Inflammatory macrophage treated with lipopolysaccharide for 4 hours (primary cell): ENCODE results near the gene ATL1.
"Not testable (repeated sequence)": the region's sequence is repeated elsewhere in the genome, so short reads cannot be mapped to it uniquely, and the experiment has no call there.

Experiments used
- DNase-seq: peaks from one replicate; pipeline ENCODE4 v3.0.0-alpha.2; 2020

Gene ATL1

DNA sequence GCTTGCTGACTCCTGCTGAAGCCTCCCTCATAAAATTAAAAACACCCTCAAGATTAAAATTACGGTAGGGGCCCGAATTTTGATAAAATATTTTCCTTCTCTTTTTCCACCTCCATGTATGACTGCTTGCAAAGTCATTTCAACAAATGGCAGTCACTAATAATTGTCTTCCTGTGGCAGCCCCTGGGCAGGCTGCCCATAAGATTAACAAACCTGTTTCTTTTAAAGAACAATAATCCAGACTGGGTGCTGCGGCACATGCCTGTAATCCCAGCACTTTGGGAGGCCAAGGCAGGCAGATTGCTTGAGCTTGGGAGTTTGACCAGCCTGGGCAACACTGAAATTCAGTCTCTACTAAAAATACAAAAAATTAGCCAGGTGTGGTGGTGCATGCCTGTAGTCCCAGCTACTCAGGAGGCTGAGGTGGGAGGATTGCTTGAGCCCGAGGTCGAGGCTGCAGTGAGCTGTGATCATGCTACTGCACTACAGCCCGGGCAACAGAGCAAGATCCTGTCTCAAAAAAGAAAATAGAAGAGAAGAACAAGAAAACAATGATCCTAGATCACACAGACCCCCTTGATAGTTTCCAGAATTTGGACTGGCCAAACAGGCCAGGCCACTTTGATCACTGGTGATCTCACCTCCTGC, 99.5 kb downstream of the ATL1 start:
- DNase-seq = no peak

DNA sequence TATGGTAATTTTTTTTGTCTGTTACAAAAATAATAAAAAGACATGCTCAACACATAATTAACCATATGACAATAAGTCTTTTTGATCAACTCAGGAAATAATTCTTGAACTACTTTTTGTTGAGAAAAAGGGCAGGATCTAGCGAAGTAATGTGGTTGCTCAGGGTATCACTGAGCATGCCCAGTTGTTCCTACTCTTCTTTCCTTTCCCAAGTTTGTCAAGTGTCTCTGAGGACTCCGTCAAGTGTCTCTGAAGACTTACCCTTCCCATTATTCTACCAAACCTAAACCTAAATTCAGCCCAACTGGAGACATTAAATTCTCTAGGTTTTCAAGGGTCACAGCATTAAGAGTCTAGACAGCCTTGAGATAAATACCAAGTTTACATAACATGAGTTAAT, 104.6 kb downstream of the ATL1 start:
- not testable (repeated sequence) for DNase-seq

- not testable (repeated sequence) for DNase-seq
These were observed 105.4 kb downstream of the ATL1 start for GRCh38 chr14:50665300-50665699.

- peak; percentile 83 for DNase-seq
These were observed 107.1 kb downstream of the ATL1 start for GRCh38 chr14:50666772-50667683.

- DNase-seq = no peak
These were observed 107.7 kb downstream of the ATL1 start for GRCh38 chr14:50667684-50667995.

DNA sequence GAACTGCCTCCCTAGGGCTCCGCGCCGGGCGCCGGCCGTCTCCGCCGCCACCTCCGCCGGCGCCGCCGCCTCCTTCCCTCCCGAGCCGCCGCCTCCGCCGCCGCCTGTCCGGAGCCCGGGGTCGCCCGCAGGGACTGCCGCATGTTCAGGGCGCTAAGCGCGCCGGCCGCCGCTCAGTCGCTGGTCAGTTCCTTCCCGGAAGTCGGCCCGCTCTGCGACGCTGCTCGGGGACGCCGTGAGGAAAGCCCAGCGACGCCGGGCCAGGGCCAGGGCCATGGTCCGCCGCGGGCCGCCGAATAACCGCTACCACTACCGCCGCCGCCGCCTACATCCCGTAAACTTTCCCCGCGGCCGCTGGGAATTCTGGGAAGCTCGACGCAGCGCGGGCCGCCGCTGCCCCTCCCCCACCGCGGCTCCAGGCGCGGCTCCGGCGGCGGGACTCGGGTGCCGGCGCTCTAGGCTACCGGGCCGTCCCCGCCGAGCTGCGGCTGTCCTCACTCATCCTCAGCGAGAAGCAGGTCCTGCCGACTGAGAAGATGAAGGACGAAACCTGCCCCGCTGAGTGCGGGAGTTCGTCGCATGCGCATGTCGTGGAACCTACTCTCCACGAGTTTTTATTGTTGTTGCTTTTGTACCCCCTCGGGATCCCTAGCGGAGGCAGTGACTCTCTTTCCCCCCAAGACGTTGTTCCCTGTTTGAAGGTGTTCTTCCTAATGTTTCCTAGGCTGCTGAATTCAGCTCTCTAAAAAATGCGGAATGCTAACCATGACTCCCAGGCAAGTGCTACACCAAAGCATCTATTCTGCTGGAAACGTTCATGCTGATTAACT, 108.3 kb downstream of the ATL1 start, which contains the start of gene SAV1:
SAV1 (minus strand) TSS at position 311 of the 830 bp plus-strand sequence. CDS start 339 bp downstream, outside the sequence.
- peak; percentile 76 for DNase-seq

GRCh38 chr14:50668826-50669143, 108.8 kb downstream of the ATL1 start:
- DNase-seq = peak; percentile 74

DNA sequence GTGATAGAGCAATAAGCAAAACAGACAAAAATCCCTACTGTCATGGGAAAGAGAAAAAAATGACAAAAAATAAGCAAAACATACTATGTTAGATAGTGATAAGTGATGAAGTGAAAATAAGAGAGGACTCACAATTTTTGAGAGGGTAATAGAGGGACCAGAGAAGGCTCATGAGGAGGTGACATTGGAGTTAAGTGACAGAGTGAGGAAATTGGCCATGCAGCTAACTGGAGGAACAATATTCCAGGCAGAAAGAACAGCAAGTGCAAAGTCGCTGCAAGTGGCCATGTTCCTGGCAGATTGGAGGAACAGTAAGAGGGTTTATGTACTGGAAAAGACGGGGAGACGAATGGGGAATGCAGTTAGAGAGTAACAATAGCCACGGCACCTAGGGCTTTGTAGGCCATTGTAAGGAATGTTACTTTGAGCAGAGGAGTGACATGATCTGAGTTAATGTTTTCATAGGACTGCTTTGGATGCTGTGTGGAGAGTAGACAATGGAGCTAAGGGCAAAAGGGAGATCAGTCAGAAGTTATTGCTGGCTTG, 109.6 kb downstream of the ATL1 start:
- no peak for DNase-seq

DNA sequence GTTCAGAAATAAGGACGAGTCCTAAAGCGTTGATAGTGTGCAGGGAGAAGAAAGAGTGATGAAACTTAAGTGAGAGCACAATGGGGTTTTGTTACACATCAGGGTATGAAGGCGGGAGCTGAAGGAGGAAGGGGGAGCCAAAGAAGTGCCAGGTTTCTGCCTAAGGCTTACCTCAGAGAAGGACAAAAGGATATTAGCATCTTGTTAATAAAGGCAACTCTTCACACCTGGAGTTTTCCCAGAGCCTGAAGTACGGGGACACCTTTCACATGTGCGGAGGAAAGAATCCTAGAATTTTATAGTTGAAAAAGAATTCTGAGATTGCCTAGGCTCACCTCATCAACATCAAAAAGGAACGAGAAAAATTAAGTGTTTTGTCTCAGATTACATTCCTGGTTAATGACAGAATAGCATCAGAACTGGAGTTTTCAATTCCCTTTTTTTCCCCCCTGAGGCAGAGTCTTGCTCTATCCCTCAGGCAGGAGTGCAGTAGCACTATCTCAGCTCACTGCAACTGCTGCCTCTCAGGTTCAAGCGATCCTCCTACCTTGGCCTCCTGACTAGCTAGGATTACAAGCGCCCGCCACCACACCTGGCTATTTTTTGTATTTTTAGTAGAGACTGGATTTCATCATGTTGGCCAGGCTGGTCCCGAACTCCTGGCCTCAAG, 110.4 kb downstream of the ATL1 start:
- no peak for DNase-seq

DNA sequence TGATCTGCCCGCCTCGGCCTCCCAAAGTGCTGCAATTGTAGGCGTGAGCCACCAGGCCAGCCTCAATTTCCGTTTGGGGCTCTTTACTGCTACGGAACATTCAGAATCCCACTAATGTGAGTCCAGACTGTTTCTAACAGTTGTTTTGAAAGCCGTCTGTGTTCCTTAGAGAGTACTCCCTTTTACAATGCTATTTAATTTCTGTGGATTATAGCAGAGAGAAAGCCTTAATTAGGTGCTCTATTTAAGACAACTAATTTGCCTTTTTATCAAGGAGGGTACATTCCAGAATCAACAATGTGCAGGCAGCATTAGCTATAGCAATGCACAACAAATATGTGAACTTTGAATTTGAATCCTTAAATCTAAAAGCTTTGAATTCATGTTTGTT, 110.9 kb downstream of the ATL1 start:
- no peak for DNase-seq

DNA sequence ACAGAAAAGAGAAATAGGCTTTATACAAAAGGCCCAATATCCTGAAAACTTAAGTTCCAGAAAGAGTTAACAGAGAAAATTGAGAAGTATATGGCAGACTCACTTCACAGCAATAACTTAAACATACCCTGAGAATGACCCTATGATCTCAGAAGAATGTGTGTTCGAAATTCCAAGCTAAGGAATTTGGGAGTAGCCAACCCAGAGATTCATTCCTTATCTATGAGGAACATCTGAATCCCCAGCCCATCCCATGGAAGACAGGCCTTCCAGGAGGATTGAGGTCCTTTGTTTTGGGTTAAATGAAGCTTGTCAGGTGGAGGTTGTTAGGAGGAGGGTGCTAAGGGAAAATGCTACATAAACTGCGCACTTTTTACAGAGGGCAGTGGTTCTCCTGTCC, 115.7 kb downstream of the ATL1 start:
- DNase-seq = no peak

- no peak for DNase-seq
These were observed 117.0 kb downstream of the ATL1 start for GRCh38 chr14:50676814-50677516.

- DNase-seq = peak; percentile 79
These were observed 117.7 kb downstream of the ATL1 start for GRCh38 chr14:50677527-50678063.

DNA sequence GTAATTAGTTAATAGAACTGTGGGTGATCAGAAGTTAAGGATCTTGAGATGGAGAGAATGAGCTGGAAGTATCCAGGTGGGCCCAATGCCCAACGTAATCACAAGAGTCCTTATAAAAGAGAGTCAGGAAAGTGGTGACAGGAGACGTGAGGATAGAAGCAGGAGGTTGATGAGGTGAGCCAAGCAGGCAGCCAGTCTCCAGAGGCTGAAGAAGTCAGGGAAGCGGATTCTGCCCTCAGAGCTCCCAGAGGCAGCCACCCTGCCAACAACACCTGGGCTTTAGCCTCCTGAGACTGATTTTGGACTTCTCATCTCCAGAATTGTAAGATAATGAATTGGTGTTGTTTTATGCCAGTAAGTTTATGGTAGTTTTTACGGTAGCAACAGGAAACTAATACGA, 118.2 kb downstream of the ATL1 start:
- DNase-seq = no peak

DNA sequence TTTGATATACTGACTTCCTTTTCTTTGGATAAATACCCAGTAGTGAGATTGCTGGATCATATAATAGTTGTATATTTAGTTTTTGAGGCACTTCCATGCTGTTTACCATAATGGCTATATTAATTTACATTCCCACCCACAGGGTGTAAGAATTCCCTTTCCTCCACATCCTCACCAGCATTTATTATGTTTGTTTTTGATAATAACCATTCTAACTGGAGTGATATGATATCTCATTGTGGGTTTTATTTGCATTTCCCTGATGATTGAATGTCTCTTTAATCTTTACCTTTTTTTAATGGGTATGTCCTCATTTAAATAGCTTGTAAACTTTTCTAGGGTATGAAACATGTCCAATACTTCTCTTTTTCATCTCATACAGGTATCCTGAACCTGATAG, 119.7 kb downstream of the ATL1 start:
- no peak for DNase-seq
